Natural killer cell (primary cell): Measurements from ENCODE around the gene MAP2K3. TPM values are rescaled to one million over a fixed set of nuclear protein-coding genes. Genes with fewer than 3 reads are reported as not detected.
A peak's percentile ranks its signal among the peaks of the same experiment; 100 is the strongest.

ENCODE experiments used
- ATAC-seq, 3 donors: fragments of 150-1000 bp in 2 of 3; fragments of 200-7000 bp in 1 of 3; cut with Tn5 transposase; 1 replicate in 1 of 3; 2 replicates in 2 of 3; pipeline ENCODE4 v1.10.0; 2021; ENCODE audit warnings: mild to moderate bottlenecking in 2 of 3, moderate library complexity in 2 of 3
- DNase-seq, 2 donors: peaks; one replicate each; pipeline versions ENCODE4 v3.0.0 to v3.0.0-alpha.2; 2013 to 2021; ENCODE audit warnings: mixed read lengths in 1 of 2
- H3K27ac ChIP-seq: one replicate; pipeline ENCODE4 v1.5.1; 2013; ENCODE audit warnings: mild to moderate bottlenecking, low read length
- H3K27me3 ChIP-seq: one replicate; pipeline ENCODE4 v1.6.1; 2013; ENCODE audit warnings: low read length; ENCODE audit not compliant: control insufficient read depth, insufficient read depth
- H3K36me3 ChIP-seq: one replicate; pipeline ENCODE4 v1.6.1; 2013; ENCODE audit warnings: low read length; ENCODE audit not compliant: control insufficient read depth, insufficient read depth
- H3K4me1 ChIP-seq: one replicate; pipeline ENCODE4 v1.6.1; 2013; ENCODE audit warnings: low read length; ENCODE audit not compliant: control insufficient read depth, insufficient read depth
- H3K4me3 ChIP-seq: one replicate; pipeline ENCODE4 v1.5.1; 2013; ENCODE audit warnings: low read length
- H3K9me3 ChIP-seq: one replicate; pipeline ENCODE4 v1.6.1; 2013; ENCODE audit warnings: low read length; ENCODE audit not compliant: control insufficient read depth, insufficient read depth
- H3K27ac Mint-ChIP-seq, 2 donors: one replicate each; pipeline ENCODE4 v1.8.0; 2022; ENCODE audit warnings: mild to moderate bottlenecking in 2 of 2, mixed read lengths in 2 of 2, moderate library complexity in 1 of 2
- H3K27me3 Mint-ChIP-seq, 2 donors: one replicate each; pipeline ENCODE4 v1.8.0; 2022; ENCODE audit warnings: low read depth in 2 of 2, mixed read lengths in 2 of 2
- H3K36me3 Mint-ChIP-seq: one replicate; pipeline ENCODE4 v1.8.0; 2022; ENCODE audit warnings: mixed read lengths
- H3K4me1 Mint-ChIP-seq, 2 donors: one replicate each; pipeline ENCODE4 v1.8.0; 2022; ENCODE audit warnings: mixed read lengths in 2 of 2
- H3K4me3 Mint-ChIP-seq: one replicate; pipeline ENCODE4 v1.8.0; 2022; ENCODE audit warnings: mild to moderate bottlenecking, moderate library complexity, mixed read lengths
- H3K9me3 Mint-ChIP-seq, 2 donors: one replicate each; pipeline ENCODE4 v1.8.0; 2022; ENCODE audit warnings: mixed read lengths in 2 of 2
- CTCF ChIP-seq: fragments of 200-600 bp; IDR thresholded peaks from one replicate; pipeline ENCODE4 v1.8.0; 2022; ENCODE audit warnings: antibody characterized with exemption
- WGBS: methylation state at CpG from one replicate; pipeline ENCODE4 v1.1.7; 2013; ENCODE audit warnings: missing lambda C conversion rate; ENCODE audit not compliant: insufficient coverage; 5-methylcytosine and 5-hydroxymethylcytosine counted together
- intact Hi-C: fragments of 100-400 bp; cut with micrococcal nuclease; formaldehyde crosslinking; loops from one replicate; pipeline ENCODE4 v1.14.2; 2022
- total RNA-seq, 4 donors: library from RNA; stranded (reverse); fragments of 120-200 nt in 1 of 4; gene quantifications; one replicate each; pipeline versions ENCODE4 v1.2.3 to v1.2.4, GENCODE V29; 2013 to 2022

The MAP2K3 gene
- total RNA-seq, 3 donors from 2014 or later (not counting 1 experiment from before 2014, with no cell fraction given) = 139 to 165 (median 162) TPM

GRCh38 chr17:21246698-21247097 lies 37.8 kb upstream of the MAP2K3 start:
- no peaks in the 10 kb centered on the region for H3K27me3 Mint-ChIP-seq
- no peak overlapping the region for H3K4me3 Mint-ChIP-seq
- Histone ChIP-seq H3K36me3 (peaks cover 5% of the 10 kb centered on the region), H3K4me3 (no peak overlapping the region), H3K4me1 (peaks cover 4% of the 10 kb centered on the region), H3K27me3 (no peaks in the 10 kb centered on the region), H3K27ac (no peak overlapping the region), H3K9me3 (no peaks in the 10 kb centered on the region)
- H3K4me1 Mint-ChIP-seq = peaks cover 26 to 42% of the 10 kb centered on the region in 2 donors
- no peak overlapping the region for H3K27ac Mint-ChIP-seq
- H3K36me3 Mint-ChIP-seq = no peaks in the 10 kb centered on the region
- TF ChIP-seq CTCF = no peak
- ATAC-seq = no peak
- intact Hi-C loops = no loop called here
- no peak for DNase-seq
- 86% methylated on average over 4 of the region's 4 CpGs for WGBS
- H3K9me3 Mint-ChIP-seq = no peaks in the 10 kb centered on the region

- Histone ChIP-seq H3K36me3 (peaks cover 2% of the 10 kb centered on the region), H3K4me1 (peaks cover 14% of the 10 kb centered on the region), H3K27me3 (no peaks in the 10 kb centered on the region), H3K9me3 (no peaks in the 10 kb centered on the region), H3K4me3 (no peak overlapping the region), H3K27ac (no peak overlapping the region)
- intact Hi-C loops = no loop called here
- WGBS = 88% methylated on average over 12 of the region's 12 CpGs
- Mint-ChIP-seq H3K4me3 (no peak overlapping the region), H3K36me3 (no peaks in the 10 kb centered on the region), H3K27ac (peak overlapping the region in 1 of 2 donors; percentile 58), H3K9me3 (no peaks in the 10 kb centered on the region), H3K27me3 (no peaks in the 10 kb centered on the region), H3K4me1 (peaks cover 33 to 51% of the 10 kb centered on the region in 2 donors)
- no peak for TF ChIP-seq CTCF
- DNase-seq (no peak), ATAC-seq (no peak)
Observed at GRCh38 chr17:21247552-21248258, 36.8 kb upstream of the MAP2K3 start.

- intact Hi-C loops = no loop called here
- H3K4me1 Mint-ChIP-seq = peaks cover 35 to 52% of the 10 kb centered on the region in 2 donors
- no peaks in the 10 kb centered on the region for H3K9me3 Mint-ChIP-seq
- H3K4me3 Mint-ChIP-seq = no peak overlapping the region
- H3K36me3 Mint-ChIP-seq = no peaks in the 10 kb centered on the region
- Histone ChIP-seq H3K27ac (no peak overlapping the region), H3K36me3 (peaks cover under 1% of the 10 kb centered on the region), H3K4me3 (no peak overlapping the region), H3K27me3 (no peaks in the 10 kb centered on the region), H3K4me1 (peaks cover 17% of the 10 kb centered on the region), H3K9me3 (no peaks in the 10 kb centered on the region)
- TF ChIP-seq CTCF = no peak
- no peak for DNase-seq
- no peak for ATAC-seq
- H3K27me3 Mint-ChIP-seq = no peaks in the 10 kb centered on the region
- 83% methylated on average over 4 of the region's 4 CpGs for WGBS
- H3K27ac Mint-ChIP-seq = peak overlapping the region in 1 of 2 donors; percentile 58
Observed at GRCh38 chr17:21248500-21248899, 36.0 kb upstream of the MAP2K3 start.
